ENCODE data around the gene ATP6V0D1.

- TF ChIP-seq ZSCAN30 (tag by site-specific recombination; IDR thresholded peaks at IDR 0.05) (no peak), ZNF23 (tag by site-specific recombination; IDR thresholded peaks at IDR 0.05; ENCODE audit: borderline replicate concordance) (no peak), ZFP41 (tag by site-specific recombination; IDR thresholded peaks at IDR 0.05; ENCODE audit: borderline replicate concordance) (no peak), CTCF (tag by site-specific recombination; IDR thresholded peaks at IDR 0.05) (no peak), PATZ1 (tag by site-specific recombination; IDR thresholded peaks at IDR 0.05) (no peak), ZNF2 (tag by site-specific recombination; IDR thresholded peaks at IDR 0.05) (no peak), FEZF1 (tag by site-specific recombination; IDR thresholded peaks at IDR 0.05) (no peak), ZBTB6 (tag by site-specific recombination; IDR thresholded peaks at IDR 0.05) (no peak), YY1 (tag by site-specific recombination; IDR thresholded peaks at IDR 0.05) (no peak)
Observed at GRCh38 chr16:67454104-67454503, 26.9 kb downstream of the ATP6V0D1 start.
